Sigmoid colon (tissue), 7 donors: ENCODE data around the gene BACE2. TPM values are rescaled to one million over a fixed set of nuclear protein-coding genes. Genes with fewer than 3 reads are reported as not detected.

Experiments used
- DNase-seq: peaks from one replicate; pipeline ENCODE4 v3.0.0-alpha.2; 2019
- H3K27ac ChIP-seq, 4 donors: fragments of 200-600 bp; sonication (generic); one replicate each; pipeline ENCODE4 v1.5.1; 2016 to 2019; ENCODE audit warnings: mild to moderate bottlenecking in 1 of 4
- H3K27me3 ChIP-seq, 3 donors: fragments of 200-600 bp; sonication (generic); one replicate each; pipeline ENCODE4 v1.5.1; 2019; ENCODE audit warnings: mild to moderate bottlenecking in 1 of 3
- H3K36me3 ChIP-seq, 4 donors: fragments of 200-600 bp; sonication (generic); one replicate each; pipeline ENCODE4 v1.5.1; 2016 to 2019
- H3K4me1 ChIP-seq, 4 donors: fragments of 200-600 bp; sonication (generic); one replicate each; pipeline ENCODE4 v1.5.1; 2017 to 2019
- H3K4me3 ChIP-seq, 4 donors: fragments of 200-600 bp; sonication (generic); one replicate each; pipeline ENCODE4 v1.5.1; 2017 to 2019; ENCODE audit warnings: mild to moderate bottlenecking in 2 of 4, moderate library complexity in 1 of 4
- H3K9me3 ChIP-seq, 4 donors: fragments of 200-600 bp in 3 of 4; sonication (generic) in 3 of 4; one replicate each; pipeline versions ENCODE4 v1.5.1 to v1.6.1; 2013 to 2019
- EP300 ChIP-seq, 4 donors: sonication (generic); formaldehyde crosslinking; IDR thresholded peaks; one replicate each; pipeline ENCODE4 v1.6.1; 2017; ENCODE audit warnings: antibody characterized with exemption in 4 of 4
- POLR2A ChIP-seq, 2 donors: fragments of 450-650 bp; IDR thresholded peaks; one replicate each; pipeline ENCODE4 v1.6.1; 2016; ENCODE audit warnings: antibody characterized with exemption in 2 of 2, mild to moderate bottlenecking in 2 of 2, moderate library complexity in 2 of 2
- POLR2AphosphoS5 ChIP-seq, 4 donors: sonication (generic); formaldehyde crosslinking; IDR thresholded peaks; one replicate each; pipeline ENCODE4 v1.6.1; 2017; ENCODE audit warnings: antibody characterized with exemption in 4 of 4
- WGBS, 2 donors: extraction: QIAGEN DNeasy Blood & Tissue Kit; methylation state at CpG; one replicate each; pipeline ENCODE4 v1.1.7; 2013; 5-methylcytosine and 5-hydroxymethylcytosine counted together
- intact Hi-C: fragments of 100-400 bp; cut with DNase I; formaldehyde crosslinking; loops from one replicate; pipeline ENCODE4 v1.15.1; 2023
- polyA plus RNA-seq, 3 donors: library from polyadenylated mRNA; stranded (reverse); fragments of 200-250 nt; gene quantifications; one replicate each; pipeline ENCODE4 v1.2.3, GENCODE V29; 2013
- total RNA-seq, 4 donors: library from RNA; depleted of rRNA; stranded (reverse); fragments of >200 nt; gene quantifications; one replicate each; pipeline ENCODE4 v1.1.0, GENCODE V29; 2016
- TF ChIP-seq, protein P1 (sequence below), 4 experiments: fragments of 450-650 bp in 3 of 4; fragments of 200-600 bp in 1 of 4; IDR thresholded peaks; one replicate each; pipeline ENCODE4 v1.5.1; 2016 to 2019; ENCODE audit warnings: antibody characterized with exemption in 4 of 4, mild to moderate bottlenecking in 3 of 4, moderate library complexity in 2 of 4
- donor health status: healthy with polysubstance abuse.
- donor health status: Bipolar disorder and iron deficiency.
- donor health status: healthy.

BACE2 gene
- total and polyA plus RNA-seq, 7 donors: 12.0 to 204 (median 52.8) TPM

DNA sequence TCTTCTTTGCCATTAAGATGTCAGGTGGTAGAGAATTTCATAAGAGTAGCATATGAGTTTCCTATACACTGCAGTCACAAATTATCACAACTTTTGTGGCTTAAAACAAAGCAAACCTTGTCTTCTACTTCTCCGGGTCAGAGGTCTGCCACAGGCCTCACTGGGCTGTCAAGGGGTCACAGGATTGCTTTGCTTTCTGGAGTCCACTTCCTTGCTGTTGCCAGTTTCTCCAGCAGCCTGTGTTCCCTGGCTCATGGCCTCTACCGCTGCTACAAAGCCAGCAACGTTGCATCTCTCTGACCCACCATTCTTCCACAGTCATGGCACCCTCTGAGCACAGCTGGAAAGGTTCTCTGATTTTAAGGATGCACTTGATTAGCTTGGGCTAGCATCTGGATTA, 6.5 kb upstream of the BACE2 start:
- H3K4me3 ChIP-seq: no peak overlapping the region
- H3K9me3 ChIP-seq: no peaks in the 10 kb centered on the region
- intact Hi-C loops: no loop called here
- TF ChIP-seq, protein P1, sequence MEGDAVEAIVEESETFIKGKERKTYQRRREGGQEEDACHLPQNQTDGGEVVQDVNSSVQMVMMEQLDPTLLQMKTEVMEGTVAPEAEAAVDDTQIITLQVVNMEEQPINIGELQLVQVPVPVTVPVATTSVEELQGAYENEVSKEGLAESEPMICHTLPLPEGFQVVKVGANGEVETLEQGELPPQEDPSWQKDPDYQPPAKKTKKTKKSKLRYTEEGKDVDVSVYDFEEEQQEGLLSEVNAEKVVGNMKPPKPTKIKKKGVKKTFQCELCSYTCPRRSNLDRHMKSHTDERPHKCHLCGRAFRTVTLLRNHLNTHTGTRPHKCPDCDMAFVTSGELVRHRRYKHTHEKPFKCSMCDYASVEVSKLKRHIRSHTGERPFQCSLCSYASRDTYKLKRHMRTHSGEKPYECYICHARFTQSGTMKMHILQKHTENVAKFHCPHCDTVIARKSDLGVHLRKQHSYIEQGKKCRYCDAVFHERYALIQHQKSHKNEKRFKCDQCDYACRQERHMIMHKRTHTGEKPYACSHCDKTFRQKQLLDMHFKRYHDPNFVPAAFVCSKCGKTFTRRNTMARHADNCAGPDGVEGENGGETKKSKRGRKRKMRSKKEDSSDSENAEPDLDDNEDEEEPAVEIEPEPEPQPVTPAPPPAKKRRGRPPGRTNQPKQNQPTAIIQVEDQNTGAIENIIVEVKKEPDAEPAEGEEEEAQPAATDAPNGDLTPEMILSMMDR (IDR thresholded peaks at IDR 0.05): no peak
- TF ChIP-seq POLR2AphosphoS5 (IDR thresholded peaks at IDR 0.05) (no peak), POLR2A (IDR thresholded peaks at IDR 0.05) (no peak), EP300 (IDR thresholded peaks at IDR 0.05) (no peak)
- WGBS, 2 donors: 80 to 84% methylated on average over 3 of the region's 3 CpGs
- no peak for DNase-seq
- H3K4me1 ChIP-seq: no peaks in the 10 kb centered on the region
- H3K36me3 ChIP-seq: no peaks in the 10 kb centered on the region
- no peak overlapping the region for H3K27ac ChIP-seq
- no peaks in the 10 kb centered on the region for H3K27me3 ChIP-seq

- WGBS, 2 donors: 92 to 93% methylated on average over 5 of the region's 5 CpGs
These were observed 5.9 kb upstream of the BACE2 start for GRCh38 chr21:41162096-41162495.

DNA sequence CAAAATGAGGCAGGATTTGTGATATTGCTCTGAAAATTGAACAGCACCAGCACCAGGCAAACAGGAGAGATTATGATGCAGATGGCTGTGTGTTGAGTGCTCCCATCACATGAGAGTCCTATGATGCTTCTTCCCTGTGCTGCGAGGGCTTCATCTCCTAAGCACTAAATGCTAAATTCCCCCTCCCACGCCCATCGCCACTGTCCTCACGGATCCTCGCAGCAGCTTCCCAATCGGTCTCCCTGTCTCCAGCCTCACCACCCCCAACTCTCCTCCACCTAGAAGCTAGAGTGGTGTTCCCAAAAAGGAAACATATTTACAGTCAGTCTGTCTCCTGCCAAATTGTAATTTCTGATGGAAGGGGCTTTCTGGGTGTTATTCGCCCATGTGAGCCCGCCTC, 4.9 kb upstream of the BACE2 start:
- DNase-seq: no peak
- TF ChIP-seq POLR2A (IDR thresholded peaks at IDR 0.05) (no peak), EP300 (IDR thresholded peaks at IDR 0.05) (no peak), POLR2AphosphoS5 (IDR thresholded peaks at IDR 0.05) (no peak)
- TF ChIP-seq, protein P1 (IDR thresholded peaks at IDR 0.05): no peak
- Histone ChIP-seq H3K4me3 (no peak overlapping the region), H3K27ac (no peak overlapping the region), H3K4me1 (peaks cover 0 to 8% (median 3%) of the 10 kb centered on the region in 4 donors), H3K9me3 (no peaks in the 10 kb centered on the region), H3K36me3 (no peaks in the 10 kb centered on the region), H3K27me3 (no peaks in the 10 kb centered on the region)
- intact Hi-C loops: no loop called here
- 91 to 97% methylated on average over 8 of the region's 8 CpGs for WGBS, 2 donors

More at GRCh38 chr21:41162096-41162495, 5.9 kb upstream of the BACE2 start:
- Histone ChIP-seq H3K36me3 (no peaks in the 10 kb centered on the region), H3K27ac (no peak overlapping the region), H3K4me3 (no peak overlapping the region), H3K27me3 (no peaks in the 10 kb centered on the region), H3K9me3 (no peaks in the 10 kb centered on the region), H3K4me1 (peaks cover 0 to 5% (median 3%) of the 10 kb centered on the region in 4 donors)
- intact Hi-C loops: no loop called here
- DNase-seq: no peak
- TF ChIP-seq, protein P1 (IDR thresholded peaks at IDR 0.05): no peak
- TF ChIP-seq EP300 (IDR thresholded peaks at IDR 0.05) (no peak), POLR2A (IDR thresholded peaks at IDR 0.05) (no peak), POLR2AphosphoS5 (IDR thresholded peaks at IDR 0.05) (no peak)

GRCh38 chr21:41164052-41164451, 3.9 kb upstream of the BACE2 start:
- WGBS, 2 donors: 94 to 97% methylated on average over 4 of the region's 4 CpGs
- TF ChIP-seq, protein P1 (IDR thresholded peaks at IDR 0.05): no peak
- TF ChIP-seq POLR2A (IDR thresholded peaks at IDR 0.05) (no peak), POLR2AphosphoS5 (IDR thresholded peaks at IDR 0.05) (no peak), EP300 (IDR thresholded peaks at IDR 0.05) (no peak)

More at GRCh38 chr21:41164052-41164451, 3.9 kb upstream of the BACE2 start:
- Histone ChIP-seq H3K27ac (no peak overlapping the region), H3K36me3 (no peaks in the 10 kb centered on the region), H3K9me3 (no peaks in the 10 kb centered on the region), H3K4me3 (no peak overlapping the region), H3K27me3 (no peaks in the 10 kb centered on the region), H3K4me1 (peaks cover 0 to 8% (median 3%) of the 10 kb centered on the region in 4 donors)
- DNase-seq: no peak
- intact Hi-C loops: no loop called here
